NCI-H187 (cell line): ENCODE results near the gene TBC1D9B.
A peak's percentile ranks its signal among the peaks of the same experiment; 100 is the strongest.

Experiments used
- DNase-seq, 2 experiments: peaks; one replicate each; lab custom pipeline; 2025; lab: John Stamatoyannopoulos, UW

Gene TBC1D9B

DNA sequence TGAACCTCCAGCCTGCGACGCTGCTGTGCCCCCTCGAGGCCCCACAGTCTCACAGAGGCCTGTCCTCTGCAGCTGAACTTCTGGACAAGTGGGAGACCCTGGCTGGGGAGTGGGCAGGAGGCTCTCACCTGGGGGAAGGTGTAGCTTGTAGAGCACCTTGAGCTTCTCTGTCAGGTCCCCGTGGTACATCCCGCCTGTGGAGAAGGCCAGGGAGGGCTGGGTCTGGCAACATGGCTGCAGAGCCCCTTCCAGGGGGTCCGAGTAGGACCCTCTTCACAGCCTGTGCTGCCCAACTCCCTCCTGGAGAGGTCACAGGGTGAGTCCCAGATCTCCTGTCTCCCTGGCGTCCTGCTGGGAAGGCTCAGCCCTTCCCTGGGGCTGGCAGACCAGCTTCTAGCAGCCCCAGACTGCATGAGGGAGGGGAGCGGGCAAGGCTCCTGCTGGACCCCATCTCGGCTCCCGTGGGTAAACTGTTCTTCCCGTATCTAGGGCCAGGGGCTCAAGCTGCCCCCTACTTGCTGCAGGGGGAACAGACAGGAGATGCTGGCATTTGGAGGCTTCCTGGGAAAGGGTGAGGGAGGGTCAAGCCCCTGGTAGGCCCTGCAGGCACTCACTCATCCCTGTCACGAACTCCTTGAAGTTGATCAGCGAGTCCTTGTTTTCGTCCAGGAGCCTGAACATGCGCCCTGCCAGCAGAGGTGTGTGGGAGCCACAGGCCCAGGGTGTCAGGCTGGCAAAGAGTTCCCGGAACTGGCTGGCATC is 37.9 kb downstream of the TBC1D9B start:
- no peak for DNase-seq

DNA sequence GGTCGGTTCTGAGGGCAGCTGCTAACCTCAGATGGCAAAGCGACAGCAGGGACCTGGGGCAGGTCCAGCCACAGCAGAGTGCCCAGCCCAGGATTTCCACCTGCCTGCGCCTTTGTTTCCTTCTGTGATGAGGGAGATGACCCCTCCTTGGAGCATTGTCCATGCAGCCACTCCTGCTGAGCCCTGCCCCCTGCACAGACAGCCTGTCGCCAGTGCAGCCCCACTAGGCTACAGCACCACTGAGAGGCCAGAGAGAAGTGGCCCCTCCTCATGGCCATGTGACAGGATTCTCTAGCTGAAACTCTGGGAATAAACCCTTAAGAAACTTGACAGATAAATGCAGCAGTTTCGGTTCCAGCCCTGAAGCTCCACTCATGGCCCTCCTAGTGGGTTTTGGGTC is 38.6 kb downstream of the TBC1D9B start:
- DNase-seq, result no peak

- no peak for DNase-seq
These were observed 39.2 kb downstream of the TBC1D9B start for GRCh38 chr5:179868541-179868940.

- DNase-seq, result no peak
These were observed 40.2 kb downstream of the TBC1D9B start for GRCh38 chr5:179867476-179867875.

GRCh38 chr5:179867079-179867465 is 40.6 kb downstream of the TBC1D9B start:
- DNase-seq, result no peak

DNA sequence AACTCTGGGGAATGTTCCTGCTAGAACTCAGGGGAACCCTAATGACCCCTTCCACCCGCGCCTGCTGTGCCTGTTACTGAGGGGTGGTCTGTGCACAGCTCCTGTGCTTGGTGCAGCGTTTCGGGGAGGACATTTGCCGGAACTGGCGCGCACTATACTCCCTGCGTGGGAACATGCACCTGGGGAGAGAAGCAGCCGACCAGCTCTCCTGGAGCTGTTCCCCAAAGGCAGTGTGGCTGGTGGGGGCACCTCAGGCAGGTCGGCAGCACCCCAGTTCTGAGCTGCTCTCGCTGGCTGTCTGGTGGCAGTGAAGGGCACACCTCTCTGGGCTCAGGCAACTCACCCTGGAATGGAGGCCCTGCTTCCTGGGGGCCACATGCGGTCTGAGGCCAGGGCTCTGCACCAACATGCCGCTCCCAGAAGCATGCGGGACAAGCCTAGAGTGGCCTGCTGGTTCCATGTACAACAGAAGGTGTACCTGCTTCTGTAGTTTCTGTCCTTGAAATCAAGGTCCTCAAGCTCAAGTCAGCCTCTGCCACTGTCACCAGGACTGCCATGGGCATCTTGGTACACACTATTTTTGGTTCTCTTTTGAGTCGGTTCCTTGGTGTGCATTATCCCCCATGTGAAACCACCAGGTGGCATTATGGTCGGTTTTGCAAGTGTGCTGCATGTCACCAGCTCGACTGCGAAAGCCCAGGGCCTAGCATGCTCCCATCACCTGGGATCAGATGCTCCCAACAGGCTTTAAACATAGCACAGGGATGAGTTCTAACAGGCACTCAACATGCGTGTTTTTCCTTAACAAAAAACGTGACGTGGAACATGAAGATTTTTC is 41.2 kb downstream of the TBC1D9B start:
- DNase-seq, result no peak

- no peak for DNase-seq
These were observed 42.0 kb downstream of the TBC1D9B start for GRCh38 chr5:179865491-179866240.

GRCh38 chr5:179864686-179865085 is 43.0 kb downstream of the TBC1D9B start:
- DNase-seq, result no peak

GRCh38 chr5:179863449-179864085 is 44.1 kb downstream of the TBC1D9B start:
- DNase-seq, result no peak

GRCh38 chr5:179862891-179863290 is 44.8 kb downstream of the TBC1D9B start:
- no peak for DNase-seq

GRCh38 chr5:179862296-179862695 is 45.4 kb downstream of the TBC1D9B start:
- no peak for DNase-seq

DNA sequence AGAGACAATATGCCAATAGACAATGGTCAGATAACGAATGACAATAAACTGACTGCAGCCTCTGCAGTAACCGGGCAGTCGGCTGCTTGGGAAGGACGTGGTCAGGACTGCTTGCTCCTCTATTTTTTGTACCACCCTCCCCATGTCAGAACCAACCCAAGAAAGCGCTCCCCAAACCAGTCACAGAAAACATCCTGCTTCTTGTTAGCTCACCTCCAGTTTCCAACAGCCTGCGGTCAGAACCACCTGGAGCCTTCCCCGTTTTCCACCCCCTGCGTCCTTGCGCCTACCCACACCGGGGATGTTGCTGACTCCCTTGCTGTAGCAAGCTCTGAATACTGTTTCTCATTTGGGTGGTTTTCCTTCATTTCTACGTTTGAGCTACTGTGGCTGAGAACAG is 47.4 kb downstream of the TBC1D9B start:
- no peak for DNase-seq

GRCh38 chr5:179858586-179859427 is 48.9 kb downstream of the TBC1D9B start, which contains the start of gene MRNIP:
Gene MRNIP (minus strand): TSS chr5:179858817. CDS start chr5:179858796, 21 bp downstream.
- DNase-seq, result peak; percentile 83 to 94

- DNase-seq, result peak in 1 of 2 experiments; percentile 38
These were observed 49.5 kb downstream of the TBC1D9B start for GRCh38 chr5:179858241-179858585.

DNA sequence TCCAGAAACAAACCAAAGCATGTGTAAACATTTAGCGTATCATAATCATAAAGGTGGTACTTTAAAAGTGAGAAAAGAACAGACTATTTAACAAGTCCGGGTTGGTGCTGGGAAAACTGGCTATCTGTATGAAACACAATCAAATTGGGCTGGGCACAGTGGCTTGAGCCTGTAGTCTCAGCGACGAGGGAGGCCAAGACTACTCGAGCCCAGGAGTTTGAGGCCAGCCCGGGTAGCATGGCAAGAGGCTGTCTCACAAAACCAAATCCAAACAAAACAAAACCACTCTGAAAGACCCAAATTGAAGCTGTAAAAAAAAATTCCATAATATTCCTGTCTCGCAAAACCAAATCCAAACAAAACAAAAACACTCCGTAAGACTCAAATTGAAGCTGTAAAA is 53.3 kb downstream of the TBC1D9B start:
- no peak for DNase-seq

- no peak for DNase-seq
These were observed 54.6 kb downstream of the TBC1D9B start for GRCh38 chr5:179852993-179853547.

- DNase-seq, result no peak
These were observed 66.1 kb downstream of the TBC1D9B start for GRCh38 chr5:179841621-179842020.

DNA sequence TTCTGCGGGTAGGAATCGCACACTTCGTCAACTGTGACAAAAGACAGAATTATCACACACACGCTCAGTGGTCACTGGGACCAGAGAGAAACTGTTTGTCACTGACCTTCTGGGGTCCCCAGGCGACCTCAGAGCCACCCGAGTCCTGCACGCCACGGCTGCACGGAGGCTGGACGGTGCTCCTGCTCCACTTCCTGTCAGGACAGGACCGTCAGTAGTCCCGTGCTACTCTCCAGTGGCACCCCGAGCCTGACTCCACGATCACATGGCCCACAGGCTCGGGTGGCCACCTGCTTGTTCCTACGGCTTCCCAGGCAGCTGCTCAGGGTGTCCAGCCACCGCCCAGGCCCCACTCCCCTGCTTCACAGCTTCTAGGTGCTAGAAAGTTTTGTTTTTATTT is 66.9 kb downstream of the TBC1D9B start:
- no peak for DNase-seq

- no peak for DNase-seq
These were observed 67.4 kb downstream of the TBC1D9B start for GRCh38 chr5:179840321-179840720.

DNA sequence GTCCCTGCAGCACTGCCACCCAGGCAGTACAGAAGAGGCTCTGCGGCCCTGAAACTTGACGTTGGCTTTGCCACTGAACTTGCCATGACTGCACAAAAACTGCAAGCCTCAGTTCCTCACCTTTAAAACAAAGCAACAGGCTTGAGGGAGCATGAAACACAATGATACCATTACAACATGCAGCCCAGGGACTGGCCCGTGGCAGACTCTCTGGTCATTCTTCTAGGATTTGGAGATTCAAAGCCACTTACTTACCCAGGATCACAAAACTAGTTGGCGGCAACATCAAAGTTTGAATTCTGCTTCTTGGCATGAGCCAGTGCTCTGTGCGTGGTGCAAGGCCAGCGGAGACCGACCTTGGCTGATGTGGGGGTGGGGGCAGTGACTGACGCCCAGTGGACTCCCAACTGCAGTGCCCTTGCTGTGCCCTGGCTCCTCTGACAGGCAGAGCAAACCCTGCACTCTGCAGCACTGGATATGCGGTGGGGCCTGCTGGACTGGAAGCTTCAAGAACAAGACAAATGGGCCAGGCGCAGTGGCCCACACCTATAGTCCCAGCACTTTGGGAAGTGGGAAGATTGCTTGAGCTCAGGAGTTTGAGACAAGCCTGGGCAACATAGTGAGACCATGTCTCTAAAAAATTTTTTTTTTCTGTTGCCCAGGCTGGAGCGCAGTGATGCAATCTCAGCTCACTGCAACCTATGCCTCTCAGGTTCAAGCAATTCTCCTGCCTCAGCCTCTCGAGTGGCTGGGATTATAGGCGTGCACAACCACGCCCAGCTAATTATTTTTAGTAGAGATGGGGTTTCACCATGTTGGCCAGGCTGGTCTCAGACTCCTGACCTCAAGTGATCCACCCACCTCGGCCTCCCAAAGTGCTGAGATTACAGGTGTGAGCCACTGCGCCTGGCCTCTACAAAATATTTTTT is 68.1 kb downstream of the TBC1D9B start:
- no peak for DNase-seq
